ENCODE results near the gene DCDC2.
A peak's percentile ranks its signal among the peaks of the same experiment; 100 is the strongest.

The DCDC2 gene

GRCh38 chr6:24140591-24140990, 217.3 kb downstream of the DCDC2 start:
- no peak for DNase-seq

GRCh38 chr6:24139639-24140038, 218.2 kb downstream of the DCDC2 start:
- no peak for DNase-seq

- no peak for DNase-seq
Measured at GRCh38 chr6:24139080-24139479, 218.8 kb downstream of the DCDC2 start.

GRCh38 chr6:24131751-24132150, 226.1 kb downstream of the DCDC2 start:
- no peak for DNase-seq

GRCh38 chr6:24127316-24127715, 230.5 kb downstream of the DCDC2 start:
- DNase-seq: no peak

- DNase-seq: peak; percentile 12
Measured at GRCh38 chr6:24126586-24127192, 231.2 kb downstream of the DCDC2 start.

- DNase-seq: peak; percentile 89
Measured at GRCh38 chr6:24125980-24126379, 231.9 kb downstream of the DCDC2 start, which contains the start of gene NRSN1. Gene NRSN1, plus strand, starts transcription at chr6:24126215. Its CDS starts 8,113 bp downstream, at chr6:24134328.

GRCh38 chr6:24122139-24122538, 235.7 kb downstream of the DCDC2 start:
- no peak for DNase-seq
